ENCODE measurements around the gene SELENOF.
"Not testable (repeated sequence)": the region's sequence is repeated elsewhere in the genome, so short reads cannot be mapped to it uniquely, and the experiment has no call there.

Gene SELENOF

GRCh38 chr1:86915737-86916235 lies 1.9 kb upstream of the SELENOF start:
- no peak for DNase-seq

DNA sequence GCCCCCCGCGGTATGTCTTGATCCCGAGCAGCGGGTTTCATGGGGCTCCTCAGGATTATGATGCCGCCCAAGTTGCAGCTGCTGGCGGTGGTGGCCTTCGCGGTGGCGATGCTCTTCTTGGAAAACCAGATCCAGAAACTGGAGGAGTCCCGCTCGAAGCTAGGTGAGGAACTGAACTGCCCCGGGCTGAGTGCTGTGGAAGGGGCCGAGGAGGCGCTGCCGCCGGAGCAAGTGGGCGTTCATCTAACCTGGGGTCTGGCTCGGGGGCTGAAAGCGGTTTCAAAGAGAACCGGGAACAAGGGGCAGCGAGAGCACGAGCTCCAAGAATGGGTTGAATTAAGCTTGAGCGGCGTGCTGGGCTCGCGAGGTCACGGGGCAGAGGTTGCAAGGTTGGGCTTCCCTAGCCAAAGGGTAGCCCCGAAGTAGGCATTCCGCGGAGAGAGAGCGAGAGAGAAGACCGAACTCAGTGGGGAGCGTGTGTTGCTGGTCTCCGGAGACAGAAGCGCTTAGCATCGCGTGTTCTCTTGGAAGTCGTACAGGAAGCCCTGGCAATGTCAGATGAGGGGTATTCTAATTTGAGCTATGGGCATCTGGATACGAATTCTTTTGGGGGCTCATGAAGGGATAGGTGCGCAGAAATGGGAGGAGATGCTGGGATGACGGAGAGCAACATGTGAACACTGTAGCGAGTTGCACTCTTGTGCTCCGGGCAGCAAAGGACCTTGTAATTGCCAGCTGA lies 1.2 kb upstream of the SELENOF start:
- peak; percentile 86 for DNase-seq

DNA sequence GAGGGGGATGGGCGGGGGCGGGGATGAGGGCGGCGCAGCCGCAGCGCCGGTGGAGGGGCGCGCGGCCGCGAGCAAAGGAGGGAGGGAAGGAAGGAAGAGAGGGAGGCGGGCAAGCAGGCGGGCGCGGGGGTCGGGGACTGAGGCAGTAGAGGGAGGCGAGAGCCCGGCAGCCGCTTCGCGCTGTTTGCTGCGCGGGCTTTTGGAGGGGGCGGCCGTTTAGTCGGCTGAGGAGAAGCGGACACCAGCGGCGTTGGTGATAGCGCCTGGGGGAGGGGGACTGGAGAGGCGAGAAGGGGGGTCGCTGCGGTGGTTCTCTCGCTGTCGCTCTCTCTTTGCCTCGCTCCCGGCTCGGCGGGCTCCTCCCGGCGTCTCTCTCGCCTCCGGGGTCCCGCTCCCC lies 673 bp upstream of the SELENOF start, which contains the start of gene HS2ST1:
Gene HS2ST1, plus strand, starts transcription at position 35 of the 397 bp plus-strand sequence.
- DNase-seq, result no peak

- peak; percentile 74 for DNase-seq
Observed at GRCh38 chr1:86913399-86913895, 479 bp downstream of the SELENOF start.

DNA sequence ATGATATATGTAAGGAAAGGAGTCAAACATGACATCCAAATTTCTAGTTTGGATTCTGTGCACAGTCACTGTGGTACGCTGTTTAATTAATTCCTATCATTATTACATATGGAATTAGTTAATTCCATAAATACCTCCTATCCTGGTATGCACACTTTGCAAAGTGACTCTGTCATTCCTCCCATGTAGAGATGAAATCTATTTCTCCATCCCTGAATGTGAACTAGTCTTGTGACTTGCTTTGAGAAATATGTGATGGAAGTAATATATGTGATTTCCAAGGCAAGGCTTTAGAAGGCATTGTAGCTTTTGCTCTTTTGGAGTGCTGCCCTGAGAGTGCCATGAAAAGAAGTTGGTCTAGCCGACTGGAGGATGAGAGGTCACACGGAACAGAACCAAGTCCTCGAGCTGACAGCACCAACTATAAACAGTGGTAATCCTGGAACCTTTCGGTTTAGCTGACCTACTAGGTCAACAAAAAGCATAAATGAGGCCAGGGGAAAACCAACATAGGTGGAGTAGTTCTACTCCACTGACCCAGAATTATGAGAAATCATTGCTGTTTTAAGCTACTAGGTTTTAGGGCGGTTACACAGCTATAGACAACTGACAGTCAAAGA lies 1.5 kb downstream of the SELENOF start:
- DNase-seq, result no peak

DNA sequence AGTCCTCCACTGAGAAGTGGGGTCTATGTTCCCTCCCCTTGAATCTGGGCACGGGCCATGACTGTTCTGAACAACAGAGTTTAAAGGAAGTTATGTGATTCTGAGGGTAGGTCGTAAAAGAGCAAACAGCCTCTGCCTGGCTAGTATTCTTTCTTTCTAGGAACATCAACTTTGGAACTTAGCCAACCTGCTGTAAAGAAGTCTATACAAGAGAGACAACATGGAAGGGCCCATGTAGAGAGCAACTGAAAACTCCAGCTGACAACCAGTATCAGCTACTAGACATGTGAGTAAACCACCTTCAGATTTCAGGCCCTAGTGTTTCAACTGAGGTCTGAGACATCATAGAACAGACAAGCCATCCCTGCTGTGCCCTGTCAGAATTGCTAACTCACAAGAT lies 7.5 kb downstream of the SELENOF start:
- no peak for DNase-seq

DNA sequence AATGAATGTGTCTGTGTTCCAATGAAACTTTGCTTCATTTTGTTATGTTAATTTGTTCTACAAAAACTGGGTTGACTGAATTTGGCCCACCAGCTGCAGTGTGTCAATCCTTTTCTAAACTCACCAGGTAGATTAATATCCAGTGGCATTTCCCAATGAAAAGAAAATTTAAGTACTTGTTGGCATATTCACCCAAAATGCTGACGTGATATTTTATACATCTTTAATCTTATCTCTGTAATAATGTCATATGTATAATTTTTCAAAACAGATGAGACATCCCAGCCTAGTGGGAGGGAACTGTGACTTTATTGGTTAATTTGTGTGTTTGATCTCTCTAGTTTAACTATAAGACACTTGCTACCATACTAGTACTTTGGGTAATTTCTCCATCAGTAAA lies 8.1 kb downstream of the SELENOF start:
- DNase-seq, result no peak

- not testable (repeated sequence) for DNase-seq
Observed at GRCh38 chr1:86899401-86899800, 14.5 kb downstream of the SELENOF start.

- DNase-seq, result no peak
Observed at GRCh38 chr1:86888327-86888726, 25.6 kb downstream of the SELENOF start.

DNA sequence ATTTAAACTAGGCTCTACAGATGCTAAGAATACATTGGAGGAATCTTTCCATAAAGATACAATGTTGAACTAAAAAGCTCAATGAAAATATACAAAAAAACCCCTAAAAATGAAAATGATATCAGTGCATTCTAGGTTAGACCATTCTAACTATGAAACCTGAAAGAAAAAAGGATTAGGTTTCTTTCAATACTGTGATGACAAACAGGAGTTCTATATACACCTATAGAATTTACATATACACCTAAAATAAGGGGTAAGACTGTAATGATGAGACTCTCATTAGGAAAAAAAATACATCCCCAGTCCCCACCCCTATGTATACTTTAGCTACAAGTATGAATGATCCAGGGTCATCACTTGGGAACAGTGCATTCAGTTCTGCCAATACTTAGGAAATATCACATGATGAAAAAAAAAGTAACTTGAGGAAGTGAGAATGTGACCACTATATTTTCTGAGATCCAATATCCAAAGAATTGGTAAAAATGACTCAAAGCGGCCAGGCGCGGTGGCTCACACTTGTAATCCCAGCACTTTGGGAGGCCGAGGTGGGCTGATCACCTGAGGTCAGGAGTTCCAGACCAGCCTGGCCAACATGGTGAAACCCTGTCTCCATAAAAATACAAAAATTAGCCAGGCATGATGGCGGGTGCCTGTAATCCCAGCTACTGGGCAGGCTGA lies 26.3 kb downstream of the SELENOF start:
- DNase-seq, result no peak

DNA sequence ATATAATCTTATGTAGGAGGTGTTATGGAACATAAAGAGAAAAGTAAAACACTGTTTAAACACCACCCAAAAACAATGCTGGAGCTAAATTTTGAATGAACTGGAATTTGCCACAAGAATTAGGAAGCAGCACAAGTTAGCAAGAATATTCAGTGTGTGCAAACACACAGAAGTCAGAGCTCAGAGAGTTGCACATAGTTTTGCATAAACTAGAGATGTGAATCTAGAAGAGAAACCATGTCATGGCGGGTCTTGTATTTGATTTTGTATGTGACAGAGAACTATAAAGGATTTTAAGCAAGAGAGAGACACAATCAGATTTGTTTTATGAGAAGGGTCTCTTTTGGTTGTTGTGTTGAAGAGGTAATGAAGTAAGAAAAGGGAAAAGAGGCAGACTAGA lies 38.2 kb downstream of the SELENOF start:
- no peak for DNase-seq

DNA sequence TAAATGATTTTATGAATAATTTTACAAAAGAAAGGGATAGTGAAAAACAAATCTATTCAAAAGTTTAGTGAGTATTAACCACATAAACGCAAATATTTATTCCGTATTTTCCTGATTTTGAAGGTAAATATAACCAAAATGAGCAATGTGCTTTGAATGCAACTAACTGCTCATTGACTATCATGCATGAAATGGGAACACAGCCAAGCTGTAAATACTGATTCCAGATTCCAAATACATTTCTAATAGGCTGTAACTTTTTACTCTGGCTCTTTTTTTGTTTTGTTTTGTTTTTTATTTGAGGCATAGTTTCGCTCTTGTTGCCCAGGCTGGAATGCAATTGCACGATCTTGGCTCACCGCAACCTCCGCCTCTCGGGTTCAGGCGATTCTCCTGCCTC lies 41.8 kb downstream of the SELENOF start:
- DNase-seq, result no peak

DNA sequence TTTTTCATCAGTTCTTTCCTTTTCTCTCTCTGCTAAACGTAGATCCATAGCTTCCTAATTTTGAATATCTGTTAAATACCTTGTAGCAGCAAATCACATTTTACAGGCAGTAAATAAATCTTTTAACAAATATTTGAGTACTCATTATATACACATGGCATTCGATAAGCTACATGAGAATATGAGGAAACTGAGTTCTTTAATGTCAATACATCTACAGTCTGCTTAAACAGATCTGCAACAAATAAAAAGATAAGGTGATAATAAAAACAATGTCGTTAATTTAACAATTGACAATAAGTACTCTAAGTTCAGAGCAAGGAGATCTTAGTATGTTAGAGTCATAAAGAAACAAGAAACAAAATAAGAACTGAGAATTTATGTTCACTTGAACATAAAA lies 42.9 kb downstream of the SELENOF start:
- no peak for DNase-seq

DNA sequence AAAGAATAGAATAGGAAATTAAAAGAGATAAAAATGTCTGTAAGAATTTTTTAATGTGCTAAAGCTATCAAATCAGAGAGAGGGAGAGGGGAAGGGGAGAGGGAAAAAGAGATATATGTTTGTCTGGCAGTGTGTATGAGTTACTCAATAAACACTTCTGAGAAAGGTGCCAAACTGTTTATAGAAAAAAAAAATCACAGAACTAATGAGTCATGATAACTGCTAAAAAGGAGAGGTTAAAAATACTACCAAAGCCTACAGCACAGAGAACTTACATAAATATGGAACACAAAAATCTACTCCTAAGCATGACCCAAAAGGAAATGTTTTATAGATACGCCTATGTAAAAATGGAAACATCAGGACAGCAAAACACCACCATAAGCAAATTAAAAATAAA lies 45.4 kb downstream of the SELENOF start:
- peak; percentile 20 for DNase-seq

- DNase-seq, result not testable (repeated sequence)
Observed at GRCh38 chr1:86867278-86867677, 46.6 kb downstream of the SELENOF start.

DNA sequence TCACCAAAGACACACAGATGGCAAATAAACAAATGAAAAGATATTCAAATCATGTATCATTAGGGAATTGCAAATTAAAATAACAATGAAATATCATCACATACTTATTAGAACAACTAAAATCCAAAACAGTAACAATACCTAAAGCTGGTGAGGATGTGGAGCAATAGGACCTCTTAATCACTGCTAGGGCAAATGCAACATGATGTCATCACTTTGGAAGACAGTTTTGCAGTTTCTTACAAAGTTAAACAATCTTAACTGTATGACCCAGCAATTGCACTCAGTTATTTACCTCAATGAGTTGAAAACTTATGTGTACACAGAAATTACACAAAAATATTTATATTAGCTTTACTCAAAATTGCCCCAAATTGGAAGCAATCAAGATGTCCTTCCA lies 47.3 kb downstream of the SELENOF start:
- DNase-seq, result no peak

GRCh38 chr1:86865973-86866637 lies 47.8 kb downstream of the SELENOF start:
- no peak for DNase-seq

GRCh38 chr1:86862920-86863319 lies 51.0 kb downstream of the SELENOF start:
- no peak for DNase-seq

DNA sequence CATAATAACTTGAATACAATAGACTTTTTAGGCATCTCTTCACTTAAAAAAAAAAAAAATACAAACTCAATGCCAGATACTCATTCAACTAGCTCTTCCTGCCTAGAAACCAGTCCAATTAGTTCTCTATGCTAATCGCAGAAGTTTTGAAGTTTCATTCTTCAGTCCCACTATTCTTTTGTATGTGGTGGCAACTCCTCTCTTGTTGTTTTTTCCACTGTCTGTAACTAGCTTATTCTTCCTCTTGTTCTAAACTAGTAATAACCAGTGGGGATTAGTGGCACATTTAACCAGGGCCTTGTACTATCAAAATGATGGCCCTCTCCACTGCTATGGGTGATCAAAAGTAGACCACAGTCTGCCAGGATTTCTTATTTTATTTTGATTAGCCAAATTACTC lies 52.5 kb downstream of the SELENOF start:
- DNase-seq, result no peak

DNA sequence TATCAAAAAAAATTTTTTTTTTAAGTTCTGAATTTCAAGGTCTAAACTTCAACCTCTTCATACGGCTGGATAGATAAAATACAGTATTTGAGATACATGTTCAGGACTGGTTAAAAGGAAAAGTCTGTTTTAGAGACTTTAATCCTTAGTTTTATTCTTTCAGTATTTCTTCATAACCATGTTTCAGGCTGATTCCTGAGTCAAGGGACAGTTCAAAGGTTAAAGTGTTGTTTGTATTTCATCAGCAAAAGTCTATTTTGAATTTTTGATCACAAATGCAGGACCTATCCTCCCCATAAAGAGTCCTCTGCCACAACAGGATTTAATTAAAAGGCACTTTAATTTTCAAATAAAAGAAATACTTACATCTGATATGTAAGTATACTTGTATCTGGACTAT lies 53.5 kb downstream of the SELENOF start:
- no peak for DNase-seq

DNA sequence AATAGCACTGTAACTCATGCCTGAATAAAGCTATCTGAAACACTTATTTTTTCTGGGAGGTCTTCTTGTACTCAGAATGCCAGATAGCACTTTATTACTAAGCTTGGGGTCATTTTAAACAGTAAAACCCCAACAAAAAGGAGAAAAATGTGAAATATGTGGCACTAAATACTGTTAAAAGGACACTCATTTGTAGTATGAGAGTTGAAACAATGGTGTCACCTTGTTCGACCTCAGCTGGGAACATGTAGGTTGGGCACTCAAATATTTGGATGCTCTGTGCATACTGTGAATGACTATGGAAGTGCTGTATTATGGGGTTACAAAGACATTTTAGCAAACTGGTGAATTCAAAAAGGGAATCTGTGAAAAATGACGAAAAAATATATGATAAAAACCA lies 53.9 kb downstream of the SELENOF start:
- DNase-seq, result no peak

DNA sequence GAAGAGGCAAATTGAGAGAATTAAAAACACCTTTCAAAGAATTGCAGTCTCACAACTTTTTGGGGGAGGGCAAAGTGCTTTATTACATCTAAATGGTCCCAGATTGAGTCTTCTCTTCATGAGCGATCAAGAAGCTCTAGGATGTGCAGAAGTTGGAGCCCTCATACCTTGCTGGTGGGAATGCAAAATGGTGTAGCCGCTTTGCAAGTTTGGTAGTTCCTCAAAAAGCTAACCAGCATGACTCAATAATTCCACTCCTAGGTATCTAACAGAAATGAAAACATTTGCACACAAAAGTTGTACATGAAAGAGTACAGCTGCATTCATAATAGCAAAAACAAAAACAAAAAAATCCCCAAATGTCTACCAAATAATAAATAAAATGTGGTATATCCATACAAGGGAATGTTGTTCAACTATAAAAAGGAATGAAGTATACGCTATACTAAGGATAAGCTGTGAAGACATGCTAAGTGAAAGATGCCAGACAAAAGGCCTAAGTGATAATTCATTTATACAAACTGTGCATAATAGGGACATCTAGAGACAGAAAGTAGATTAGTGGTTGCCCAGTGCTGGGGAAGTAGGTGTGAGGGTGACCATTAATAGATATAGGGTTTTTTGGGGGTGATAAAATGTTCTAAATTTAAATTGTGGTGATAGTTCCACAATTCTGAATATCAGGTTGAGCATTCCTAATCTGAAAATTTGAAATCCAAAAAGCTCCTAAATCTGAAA lies 55.2 kb downstream of the SELENOF start:
- no peak for DNase-seq

Measured in DMS53 (cell line).